Esophagus muscularis mucosa (tissue), 4 donors: ENCODE results near the gene TMEM186.
"Not testable (repeated sequence)": the region's sequence is repeated elsewhere in the genome, so short reads cannot be mapped to it uniquely, and the experiment has no call there.

Experiments
- CTCF ChIP-seq, 3 experiments: fragments of 200-600 bp in 2 of 3; fragments of 450-650 bp in 1 of 3; sonication (generic) in 2 of 3; IDR thresholded peaks; one replicate each; pipeline ENCODE4 v1.5.1; 2017 to 2019; ENCODE audit warnings: antibody characterized with exemption in 3 of 3, mild to moderate bottlenecking in 2 of 3, moderate library complexity in 1 of 3
- EP300 ChIP-seq: sonication (generic); formaldehyde crosslinking; IDR thresholded peaks from one replicate; pipeline ENCODE4 v1.6.1; 2017; ENCODE audit warnings: antibody characterized with exemption
- POLR2A ChIP-seq: fragments of 450-650 bp; IDR thresholded peaks from one replicate; pipeline ENCODE4 v1.6.1; 2017; ENCODE audit warnings: antibody characterized with exemption, moderate library complexity, mild to moderate bottlenecking, low read depth
- POLR2AphosphoS5 ChIP-seq, 2 donors: sonication (generic); formaldehyde crosslinking; IDR thresholded peaks; one replicate each; pipeline ENCODE4 v1.6.1; 2017; ENCODE audit warnings: antibody characterized with exemption in 2 of 2

- not testable (repeated sequence) for TF ChIP-seq CTCF (IDR thresholded peaks at IDR 0.05); POLR2A; POLR2AphosphoS5 (IDR thresholded peaks at IDR 0.05); EP300
Observed at GRCh38 chr16:8748944-8749343, 48.5 kb downstream of the TMEM186 start.
